Esophagus squamous epithelium (tissue), 4 donors: ENCODE data around the gene MS4A4A.

Experiments
- CTCF ChIP-seq, 6 experiments: fragments of 450-650 bp in 4 of 6; fragments of 200-600 bp in 2 of 6; sonication (generic) in 2 of 6; IDR thresholded peaks; one replicate each; pipeline ENCODE4 v1.5.1; 2016 to 2019; ENCODE audit warnings: antibody characterized with exemption in 6 of 6, mild to moderate bottlenecking in 4 of 6, moderate library complexity in 4 of 6
- POLR2A ChIP-seq, 4 donors: fragments of 450-650 bp; IDR thresholded peaks; one replicate each; pipeline ENCODE4 v1.6.1; 2017; ENCODE audit warnings: antibody characterized with exemption in 4 of 4, mild to moderate bottlenecking in 4 of 4, moderate library complexity in 3 of 4

- TF ChIP-seq POLR2A (IDR thresholded peaks at IDR 0.05) (no peak), CTCF (IDR thresholded peaks at IDR 0.05) (no peak)
Measured at GRCh38 chr11:60315871-60316270, 35.4 kb downstream of the MS4A4A start.
